HL-60 (cell line): ENCODE measurements around the gene CCT2.

ENCODE experiments used
- DNase-seq, 2 experiments: peaks; one replicate each; pipeline ENCODE4 v3.0.0-alpha.2; 2010 to 2020; ENCODE audit warnings: low read depth in 1 of 2, low spot score in 1 of 2
- H3K27ac ChIP-seq: fragments of 250-450 bp; sonication (Bioruptor Pico); replicated peaks from 2 replicates; pipeline ENCODE4 v1.5.1; 2020; ENCODE audit warnings: mild to moderate bottlenecking, moderate library complexity
- H3K27me3 ChIP-seq: fragments of 250-450 bp; sonication (Bioruptor Pico); 2 replicates; pipeline ENCODE4 v1.5.1; 2021; ENCODE audit warnings: mild to moderate bottlenecking, moderate library complexity; ENCODE audit not compliant: insufficient read depth, poor library complexity, severe bottlenecking
- H3K4me3 ChIP-seq: replicated peaks from 2 replicates; pipeline ENCODE4 v1.5.1; 2011; ENCODE audit warnings: mild to moderate bottlenecking, control low read depth, low read length; ENCODE audit not compliant: insufficient read depth
- GABPA ChIP-seq: IDR thresholded peaks from 2 replicates; pipeline ENCODE4 v1.6.1; 2012; ENCODE audit warnings: low read depth
- POLR2AphosphoS5 ChIP-seq: IDR thresholded peaks from 2 replicates; pipeline ENCODE4 v1.6.1; 2012; ENCODE audit warnings: low read depth
- SPI1 ChIP-seq: IDR thresholded peaks from 2 replicates; pipeline ENCODE4 v1.6.1; 2012; ENCODE audit warnings: low read depth, mild to moderate bottlenecking, borderline replicate concordance
- TF ChIP-seq, protein P1 (sequence below): IDR thresholded peaks from one replicate; pipeline ENCODE4 v1.5.1; 2011; ENCODE audit warnings: low read length, control low read depth, inconsistent platforms; ENCODE audit not compliant: insufficient read depth
- TF ChIP-seq, protein P2 (sequence below): IDR thresholded peaks from 2 replicates; pipeline ENCODE4 v1.6.1; 2012; ENCODE audit warnings: low read depth; ENCODE audit not compliant: insufficient replicate concordance

CCT2 gene

GRCh38 chr12:69644511-69644910 lies 59.3 kb downstream of the CCT2 start:
- Histone ChIP-seq H3K27me3 (no peaks in the 10 kb centered on the region), H3K27ac (no peak overlapping the region), H3K4me3 (no peak overlapping the region)
- TF ChIP-seq, protein P1, sequence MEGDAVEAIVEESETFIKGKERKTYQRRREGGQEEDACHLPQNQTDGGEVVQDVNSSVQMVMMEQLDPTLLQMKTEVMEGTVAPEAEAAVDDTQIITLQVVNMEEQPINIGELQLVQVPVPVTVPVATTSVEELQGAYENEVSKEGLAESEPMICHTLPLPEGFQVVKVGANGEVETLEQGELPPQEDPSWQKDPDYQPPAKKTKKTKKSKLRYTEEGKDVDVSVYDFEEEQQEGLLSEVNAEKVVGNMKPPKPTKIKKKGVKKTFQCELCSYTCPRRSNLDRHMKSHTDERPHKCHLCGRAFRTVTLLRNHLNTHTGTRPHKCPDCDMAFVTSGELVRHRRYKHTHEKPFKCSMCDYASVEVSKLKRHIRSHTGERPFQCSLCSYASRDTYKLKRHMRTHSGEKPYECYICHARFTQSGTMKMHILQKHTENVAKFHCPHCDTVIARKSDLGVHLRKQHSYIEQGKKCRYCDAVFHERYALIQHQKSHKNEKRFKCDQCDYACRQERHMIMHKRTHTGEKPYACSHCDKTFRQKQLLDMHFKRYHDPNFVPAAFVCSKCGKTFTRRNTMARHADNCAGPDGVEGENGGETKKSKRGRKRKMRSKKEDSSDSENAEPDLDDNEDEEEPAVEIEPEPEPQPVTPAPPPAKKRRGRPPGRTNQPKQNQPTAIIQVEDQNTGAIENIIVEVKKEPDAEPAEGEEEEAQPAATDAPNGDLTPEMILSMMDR: no peak
- TF ChIP-seq GABPA (no peak), POLR2AphosphoS5 (no peak), SPI1 (no peak)
- TF ChIP-seq, protein P2, sequence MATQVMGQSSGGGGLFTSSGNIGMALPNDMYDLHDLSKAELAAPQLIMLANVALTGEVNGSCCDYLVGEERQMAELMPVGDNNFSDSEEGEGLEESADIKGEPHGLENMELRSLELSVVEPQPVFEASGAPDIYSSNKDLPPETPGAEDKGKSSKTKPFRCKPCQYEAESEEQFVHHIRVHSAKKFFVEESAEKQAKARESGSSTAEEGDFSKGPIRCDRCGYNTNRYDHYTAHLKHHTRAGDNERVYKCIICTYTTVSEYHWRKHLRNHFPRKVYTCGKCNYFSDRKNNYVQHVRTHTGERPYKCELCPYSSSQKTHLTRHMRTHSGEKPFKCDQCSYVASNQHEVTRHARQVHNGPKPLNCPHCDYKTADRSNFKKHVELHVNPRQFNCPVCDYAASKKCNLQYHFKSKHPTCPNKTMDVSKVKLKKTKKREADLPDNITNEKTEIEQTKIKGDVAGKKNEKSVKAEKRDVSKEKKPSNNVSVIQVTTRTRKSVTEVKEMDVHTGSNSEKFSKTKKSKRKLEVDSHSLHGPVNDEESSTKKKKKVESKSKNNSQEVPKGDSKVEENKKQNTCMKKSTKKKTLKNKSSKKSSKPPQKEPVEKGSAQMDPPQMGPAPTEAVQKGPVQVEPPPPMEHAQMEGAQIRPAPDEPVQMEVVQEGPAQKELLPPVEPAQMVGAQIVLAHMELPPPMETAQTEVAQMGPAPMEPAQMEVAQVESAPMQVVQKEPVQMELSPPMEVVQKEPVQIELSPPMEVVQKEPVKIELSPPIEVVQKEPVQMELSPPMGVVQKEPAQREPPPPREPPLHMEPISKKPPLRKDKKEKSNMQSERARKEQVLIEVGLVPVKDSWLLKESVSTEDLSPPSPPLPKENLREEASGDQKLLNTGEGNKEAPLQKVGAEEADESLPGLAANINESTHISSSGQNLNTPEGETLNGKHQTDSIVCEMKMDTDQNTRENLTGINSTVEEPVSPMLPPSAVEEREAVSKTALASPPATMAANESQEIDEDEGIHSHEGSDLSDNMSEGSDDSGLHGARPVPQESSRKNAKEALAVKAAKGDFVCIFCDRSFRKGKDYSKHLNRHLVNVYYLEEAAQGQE: no peak
- no peak for DNase-seq

DNA sequence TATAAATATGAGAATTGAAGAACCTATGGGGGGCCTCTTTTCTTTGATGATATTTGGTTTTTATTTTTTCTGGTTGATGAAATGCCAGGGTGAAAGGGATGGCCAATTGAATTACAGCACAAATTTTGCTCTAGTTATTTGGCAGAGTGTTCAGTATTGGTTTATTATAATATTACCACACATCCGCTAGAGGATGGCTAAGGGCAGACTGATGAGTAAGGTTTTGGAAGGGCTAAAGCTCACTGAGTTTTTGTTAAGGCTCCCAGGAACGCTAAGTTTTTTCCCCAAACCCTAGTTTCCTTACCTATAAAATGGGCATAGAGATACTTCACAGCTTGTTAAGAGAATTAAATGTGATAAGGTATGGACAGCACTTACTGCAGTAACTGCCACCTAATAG lies 59.8 kb downstream of the CCT2 start:
- no peak overlapping the region for H3K4me3 ChIP-seq
- DNase-seq: no peak
- H3K27me3 ChIP-seq: no peaks in the 10 kb centered on the region
- no peak overlapping the region for H3K27ac ChIP-seq
- TF ChIP-seq GABPA: no peak
- no peak for TF ChIP-seq SPI1
- TF ChIP-seq, protein P1: no peak
- TF ChIP-seq POLR2AphosphoS5: no peak

DNA sequence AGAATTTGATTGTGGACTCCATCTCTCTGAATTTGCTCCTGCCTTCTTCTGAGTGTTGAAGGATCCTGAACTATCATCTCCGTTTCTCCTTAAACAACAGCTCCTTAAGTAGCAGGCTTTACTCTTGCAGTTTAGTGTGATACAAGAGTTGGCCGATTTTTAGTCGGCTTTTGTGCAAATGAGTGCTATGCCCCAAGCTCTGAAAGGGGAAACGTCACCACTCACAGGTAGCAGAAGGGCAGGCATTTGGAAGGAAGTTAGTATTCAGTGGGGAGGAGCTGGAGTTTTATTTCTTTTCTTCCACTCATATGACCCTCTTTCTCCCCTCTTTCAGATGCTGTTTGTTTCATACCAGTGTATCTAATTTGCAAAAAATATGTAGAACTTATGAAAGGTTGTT lies 61.9 kb downstream of the CCT2 start:
- no peak for TF ChIP-seq POLR2AphosphoS5
- TF ChIP-seq, protein P1: no peak
- TF ChIP-seq, protein P2: no peak
- TF ChIP-seq SPI1: no peak
- TF ChIP-seq GABPA: no peak
- no peak for DNase-seq
- Histone ChIP-seq H3K4me3 (no peak overlapping the region), H3K27ac (no peak overlapping the region), H3K27me3 (no peaks in the 10 kb centered on the region)

- DNase-seq: no peak
- no peak overlapping the region for H3K4me3 ChIP-seq
Measured at GRCh38 chr12:69648476-69648875, 63.2 kb downstream of the CCT2 start.

More at GRCh38 chr12:69648476-69648875, 63.2 kb downstream of the CCT2 start:
- Histone ChIP-seq H3K27ac (no peak overlapping the region), H3K27me3 (no peaks in the 10 kb centered on the region)
- TF ChIP-seq, protein P2: no peak
- TF ChIP-seq GABPA (no peak), POLR2AphosphoS5 (no peak)
